HG03378 (cell line): Measurements from ENCODE around the gene GBGT1.

Experiments used
- ATAC-seq: cut with Tn5 transposase; IDR thresholded peaks from one replicate; pipeline ENCODE4 v1.9.1; 2021; ENCODE audit warnings: mild to moderate bottlenecking, moderate library complexity; ENCODE audit not compliant: unreplicated experiment

GBGT1 gene

GRCh38 chr9:133129001-133129795, 34.5 kb downstream of the GBGT1 start:
- ATAC-seq = no peak

DNA sequence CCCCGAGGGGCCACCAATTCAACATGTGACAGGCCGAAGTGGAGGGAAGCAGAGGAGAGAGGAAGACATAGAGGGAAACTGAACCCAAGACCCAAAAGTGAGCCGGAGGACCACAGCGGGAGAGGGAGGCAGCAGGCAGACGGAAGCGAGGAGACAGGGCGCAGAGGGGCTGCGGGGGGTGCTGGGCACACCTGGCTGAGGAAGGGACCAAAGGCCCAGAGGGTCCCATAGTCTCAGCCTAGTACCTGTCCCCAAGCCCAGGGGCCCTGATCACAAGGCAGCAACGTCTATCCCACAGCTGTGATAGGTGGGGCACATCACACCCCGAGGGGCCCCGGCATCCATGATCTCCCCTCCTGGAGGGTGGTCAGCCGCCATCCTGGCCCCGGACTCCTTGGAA, 35.6 kb downstream of the GBGT1 start:
- no peak for ATAC-seq

- no peak for ATAC-seq
These were observed 36.3 kb downstream of the GBGT1 start for GRCh38 chr9:133127340-133127981.

GRCh38 chr9:133126697-133127339, 36.9 kb downstream of the GBGT1 start:
- no peak for ATAC-seq

DNA sequence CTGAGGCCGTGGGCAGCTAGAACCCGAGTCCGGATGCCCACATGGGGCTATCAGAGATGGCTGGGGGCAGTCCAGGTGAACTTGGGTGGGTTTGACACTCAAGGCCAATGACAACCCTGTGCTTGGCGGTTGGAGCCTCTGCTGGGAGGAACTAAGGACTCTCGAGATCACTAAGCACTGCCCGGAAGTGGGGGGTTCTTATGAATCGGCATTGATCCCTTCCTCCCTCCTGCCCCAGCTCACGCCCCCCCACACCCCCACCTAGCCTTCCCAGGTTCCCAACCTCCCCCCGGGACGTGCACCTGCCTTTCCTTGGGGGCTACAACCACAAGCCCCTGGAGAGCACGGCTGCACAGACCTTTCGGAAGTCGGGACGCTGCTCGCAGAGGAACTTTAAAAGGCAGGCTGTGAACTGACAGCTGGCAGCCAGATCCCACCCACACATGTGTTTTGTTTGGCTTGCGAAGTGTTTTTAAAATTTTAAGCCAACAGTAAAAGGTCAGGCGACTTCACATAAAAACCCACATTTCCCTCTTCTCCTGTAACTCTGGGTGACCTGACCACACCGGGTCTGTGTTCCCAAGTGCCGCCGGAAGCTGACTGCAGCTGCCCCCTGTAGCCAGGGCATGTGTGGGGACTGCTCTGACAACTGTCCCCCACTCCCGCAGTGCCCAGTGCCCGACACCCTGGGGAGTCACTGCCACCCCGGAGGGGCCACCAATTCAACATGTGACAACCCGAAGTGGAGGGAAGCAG, 37.6 kb downstream of the GBGT1 start:
- ATAC-seq = no peak

DNA sequence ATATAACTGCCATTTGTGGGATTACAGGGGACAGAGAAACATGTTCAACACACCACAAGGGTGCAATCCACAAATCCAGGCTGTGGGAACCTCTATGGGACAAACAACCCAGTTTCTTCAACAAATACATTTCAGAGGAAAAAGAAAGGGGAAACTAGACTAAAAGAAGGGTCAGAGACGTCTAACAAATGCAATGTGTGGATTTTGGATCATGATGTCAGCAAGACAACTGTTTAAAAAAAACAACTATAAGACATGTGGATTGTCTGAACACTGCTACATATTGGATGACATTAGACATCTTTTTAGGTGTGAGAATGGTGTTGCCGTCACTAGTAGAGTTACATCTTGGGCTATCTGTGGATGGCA, 38.8 kb downstream of the GBGT1 start:
- no peak for ATAC-seq

DNA sequence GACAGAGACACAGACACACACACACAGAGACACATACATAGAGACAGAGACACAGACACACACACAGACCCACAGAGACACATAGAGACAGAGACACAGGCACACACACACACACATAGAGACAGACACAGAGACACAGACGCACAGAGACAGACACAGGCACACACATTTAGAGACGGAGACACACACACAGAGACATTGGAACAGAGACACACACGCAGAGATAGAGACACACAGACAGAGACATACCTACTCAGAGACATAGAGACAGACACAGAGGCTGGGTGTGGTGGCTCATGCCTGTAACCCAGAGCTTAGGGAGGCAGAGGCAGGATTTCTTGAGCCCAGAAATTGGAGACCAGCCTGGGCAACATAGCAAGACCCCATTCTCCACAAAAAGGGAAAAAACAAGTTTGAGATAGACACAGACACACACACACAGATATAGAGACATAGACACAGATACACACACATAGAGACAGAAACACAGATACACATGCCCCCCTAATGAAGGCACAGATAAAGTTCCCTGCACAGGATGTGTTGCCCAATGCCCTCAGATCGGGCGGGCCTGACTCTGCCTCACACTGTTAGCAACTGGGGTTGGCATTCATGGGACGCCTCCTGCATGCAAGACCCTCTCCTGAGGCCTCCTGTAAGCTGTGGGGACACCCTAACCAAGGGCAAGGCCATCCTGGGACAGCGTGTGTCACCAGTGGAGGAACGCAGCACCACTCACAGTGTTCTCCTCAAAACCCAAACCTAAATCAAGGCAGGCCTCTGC, 39.4 kb downstream of the GBGT1 start:
- ATAC-seq = no peak

DNA sequence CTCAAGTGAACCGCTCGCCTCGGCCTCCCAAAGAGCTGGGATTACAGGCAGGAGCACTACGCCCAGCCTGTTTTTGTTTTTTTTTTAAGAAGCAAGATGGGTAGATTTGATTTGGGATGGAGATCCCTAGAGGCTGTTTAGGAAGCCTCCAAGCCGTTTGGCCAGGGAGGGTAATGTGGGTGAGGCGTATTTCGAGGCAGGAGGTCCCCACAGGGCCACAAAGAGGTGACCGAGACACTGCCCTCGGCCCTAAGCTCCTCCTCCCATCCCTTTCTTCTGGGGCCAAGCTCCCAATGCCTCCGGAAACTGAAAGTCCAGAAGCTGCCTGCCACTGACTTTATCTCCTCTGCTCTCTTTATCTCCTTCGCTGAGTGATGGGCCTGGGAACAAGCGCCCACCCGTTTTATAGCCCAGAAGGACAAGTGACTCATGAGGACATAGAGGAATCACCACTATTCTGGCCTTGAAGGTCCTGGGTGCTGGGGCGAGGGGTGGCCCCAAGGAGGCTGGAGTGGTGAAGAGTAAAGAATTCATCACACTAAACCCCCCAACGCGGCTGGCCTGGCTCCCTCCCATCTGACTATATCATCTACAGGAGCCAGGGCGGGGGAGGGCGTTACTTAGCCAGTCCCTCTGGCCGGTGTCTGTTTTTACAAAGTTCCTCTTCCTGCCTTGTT, 40.6 kb downstream of the GBGT1 start:
- ATAC-seq = no peak

- ATAC-seq = no peak
These were observed 41.1 kb downstream of the GBGT1 start for GRCh38 chr9:133122605-133122934.

DNA sequence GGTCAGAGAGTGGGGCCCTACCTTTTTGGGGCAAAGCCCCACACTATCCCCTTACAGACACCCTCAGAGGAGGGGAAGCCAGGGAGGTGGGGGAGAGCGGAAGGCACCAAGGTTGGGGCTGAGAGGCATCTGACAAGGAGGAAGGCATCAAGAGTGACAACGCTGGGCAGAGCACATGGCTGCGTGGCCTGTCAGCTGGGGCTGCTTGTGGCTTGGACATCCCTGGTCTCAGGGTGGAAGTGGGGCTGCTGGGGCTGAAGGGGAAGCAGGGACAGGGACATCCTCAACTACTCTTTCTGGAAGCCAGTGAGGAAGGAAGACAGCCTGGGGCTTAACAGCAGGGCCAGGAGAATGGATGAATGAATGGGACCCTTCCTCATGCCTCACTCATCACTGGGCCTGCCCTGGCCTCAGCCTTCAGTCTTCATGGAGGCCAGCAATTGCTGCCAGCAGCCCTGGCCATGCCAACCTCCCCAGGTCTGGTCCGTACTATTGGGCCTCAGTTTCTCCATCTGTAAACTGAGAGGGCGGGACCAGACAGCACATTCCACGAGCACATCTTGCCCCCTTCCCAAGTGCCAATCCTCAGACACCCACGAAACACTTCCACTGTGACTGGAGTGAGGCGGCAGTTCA, 41.7 kb downstream of the GBGT1 start:
- ATAC-seq = no peak

- no peak for ATAC-seq
These were observed 42.4 kb downstream of the GBGT1 start, which contains the start of gene RALGDS for GRCh38 chr9:133121198-133121914. TSS of gene RALGDS (minus strand) at chr9:133121240. CDS start at chr9:133121154, 86 bp downstream.

DNA sequence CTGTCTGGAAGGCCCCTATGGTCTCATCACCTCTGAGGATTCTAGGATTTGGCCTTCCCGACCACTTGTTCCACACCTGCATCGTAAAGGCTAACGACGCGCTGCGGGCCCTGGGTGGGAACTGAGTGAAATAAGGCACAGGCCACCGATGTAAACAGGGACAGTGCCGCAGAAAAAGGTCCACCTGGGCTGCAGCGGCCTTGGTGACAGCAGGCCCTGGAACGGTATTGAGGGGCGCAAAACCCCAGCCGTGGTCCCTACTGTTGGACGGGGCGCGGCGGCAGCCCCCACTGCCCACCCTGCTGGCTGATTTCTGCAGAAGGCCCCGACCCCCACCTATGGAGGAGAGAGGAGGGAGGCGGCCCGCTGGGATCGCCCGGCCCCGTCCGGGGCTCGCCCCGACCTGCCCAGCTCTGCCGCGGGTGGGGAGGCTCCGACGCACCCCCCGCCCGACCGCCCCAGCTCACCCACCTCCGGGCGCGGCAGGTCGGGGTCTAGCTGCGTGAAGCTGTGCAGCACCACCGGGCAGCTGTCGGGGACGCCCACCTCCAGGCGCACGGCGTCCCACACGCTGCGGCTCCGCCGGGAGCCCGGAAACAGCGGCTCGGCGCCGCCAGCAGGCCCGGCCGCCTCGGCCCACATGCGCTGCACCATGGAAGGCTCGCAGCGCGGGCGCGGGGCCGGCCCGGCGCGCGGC, 43.1 kb downstream of the GBGT1 start:
- no peak for ATAC-seq

DNA sequence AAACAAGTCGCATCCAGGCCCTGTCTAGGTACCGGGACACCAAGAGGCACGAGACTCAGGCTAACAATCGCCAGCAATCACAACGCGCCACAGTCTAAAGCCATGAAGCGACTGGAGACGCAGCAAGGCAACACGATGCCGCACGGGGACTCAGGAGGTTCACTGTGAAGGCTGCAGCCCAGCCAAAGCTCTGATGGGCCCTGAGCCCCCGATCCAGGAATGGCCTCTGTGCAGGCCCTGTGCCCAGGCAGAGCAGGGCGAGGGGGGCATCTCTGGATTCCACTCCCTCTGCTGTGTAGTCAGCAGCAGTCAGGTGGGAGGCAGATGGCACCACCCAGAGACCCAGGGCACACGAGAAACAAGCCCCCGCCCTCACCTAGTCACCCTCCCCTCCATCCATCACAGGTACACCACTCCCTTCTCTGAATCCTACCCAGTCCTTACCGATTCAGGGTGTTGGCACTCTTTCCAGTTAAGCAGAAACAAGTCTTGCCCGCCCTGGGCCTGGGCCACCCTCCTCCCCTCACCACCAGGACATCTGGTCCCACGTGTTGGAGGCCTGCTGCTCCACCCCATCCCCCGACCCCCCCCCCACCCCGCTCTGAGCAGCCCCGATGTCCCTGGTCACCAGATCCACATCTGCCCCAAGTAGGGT, 43.7 kb downstream of the GBGT1 start:
- no peak for ATAC-seq

GRCh38 chr9:133119103-133119845, 44.4 kb downstream of the GBGT1 start:
- ATAC-seq = no peak

GRCh38 chr9:133118568-133118967, 45.1 kb downstream of the GBGT1 start:
- no peak for ATAC-seq

DNA sequence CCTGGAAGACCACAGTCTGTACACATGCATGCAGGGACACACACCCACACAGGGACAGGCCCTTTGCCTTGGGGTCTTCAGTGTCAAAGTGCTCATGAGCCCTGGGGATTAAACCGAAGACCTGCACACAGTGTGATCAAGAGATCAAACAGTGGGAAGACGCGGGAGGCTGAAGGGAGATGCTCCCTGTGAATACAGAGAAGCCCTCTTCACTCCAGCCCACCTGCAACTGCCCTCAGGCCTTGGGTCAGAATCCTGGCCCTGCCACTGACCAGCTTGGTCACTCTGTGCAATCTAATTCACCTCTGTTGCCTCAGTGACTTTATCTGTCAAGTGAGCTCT, 45.6 kb downstream of the GBGT1 start:
- no peak for ATAC-seq
